SK-N-SH treated with all-trans-retinoic acid at 6 μM for 48 hours (cell line): ENCODE data around the gene SF3B5.

Source experiments
- ISL1 ChIP-seq: fragments of 250-450 bp; sonication (Bioruptor Pico); IDR thresholded peaks from 2 replicates; pipeline ENCODE4 v2.1.2; 2022; ENCODE audit warnings: mild to moderate bottlenecking, moderate library complexity
- PPARA ChIP-seq: fragments of 250-450 bp; sonication (Bioruptor Pico); IDR thresholded peaks from 2 replicates; pipeline ENCODE4 v1.5.0; 2020; ENCODE audit warnings: mild to moderate bottlenecking, borderline replicate concordance
- RARB ChIP-seq: fragments of 250-450 bp; sonication (Bioruptor Pico); IDR thresholded peaks from 2 replicates; pipeline ENCODE4 v1.8.0; 2021; ENCODE audit warnings: mild to moderate bottlenecking, moderate library complexity
- ZC3H10 ChIP-seq: fragments of 250-450 bp; sonication (Bioruptor Pico); IDR thresholded peaks from 2 replicates; pipeline ENCODE4 v1.5.1; 2021; ENCODE audit warnings: mild to moderate bottlenecking, moderate library complexity
- ZFP30 ChIP-seq: fragments of 450-650 bp; formaldehyde crosslinking; IDR thresholded peaks from 2 replicates; pipeline ENCODE4 v1.5.0; 2022; ENCODE audit warnings: mild to moderate bottlenecking, moderate library complexity
- ZNF70 ChIP-seq: fragments of 450-650 bp; formaldehyde crosslinking; IDR thresholded peaks from 2 replicates; pipeline ENCODE4 v1.5.0; 2020; ENCODE audit warnings: mild to moderate bottlenecking, moderate library complexity

DNA sequence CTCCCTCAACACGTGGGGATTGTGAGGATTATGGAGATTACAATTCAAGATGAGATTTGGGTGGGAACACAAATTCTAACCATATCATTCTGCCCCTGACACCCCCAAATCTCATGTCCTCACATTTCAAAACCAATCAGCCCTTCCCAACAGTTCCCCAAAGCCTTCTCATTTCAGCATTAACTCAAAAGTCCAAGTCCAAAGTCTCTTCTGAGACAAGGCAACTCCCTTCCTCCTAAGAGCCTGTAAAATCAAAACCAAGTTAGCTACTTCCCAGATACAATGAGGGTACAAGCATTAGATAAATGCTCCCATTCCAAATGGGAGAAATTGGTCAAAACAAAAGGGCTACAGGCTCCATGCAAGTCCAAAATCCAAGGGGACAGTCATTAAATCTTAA is 47.7 kb downstream of the SF3B5 start:
- no peak for TF ChIP-seq ZFP30 (CRISPR knock-in tag)
- no peak for TF ChIP-seq RARB (CRISPR knock-in tag)
- no peak for TF ChIP-seq PPARA
- no peak for TF ChIP-seq ZNF70 (CRISPR knock-in tag)
- TF ChIP-seq ISL1 (CRISPR knock-in tag) = no peak
- no peak for TF ChIP-seq ZC3H10 (CRISPR knock-in tag)
